Esophagus (tissue), 2 donors: ENCODE data around the gene FOXC2. TPM values are rescaled to one million over a fixed set of nuclear protein-coding genes. Genes with fewer than 3 reads are reported as not detected.

Experiments used
- H3K27ac ChIP-seq, 2 donors: one replicate each; pipeline ENCODE4 v1.5.1; 2013; ENCODE audit warnings: low read depth in 2 of 2, mild to moderate bottlenecking in 2 of 2, inconsistent platforms in 1 of 2, low read length in 1 of 2, moderate library complexity in 1 of 2
- H3K27me3 ChIP-seq, 2 donors: one replicate each; pipeline ENCODE4 v1.6.1; 2013; ENCODE audit warnings: low read length in 2 of 2, control low read depth in 1 of 2, mild to moderate bottlenecking in 1 of 2; ENCODE audit not compliant: insufficient read depth in 2 of 2, control insufficient read depth in 1 of 2
- H3K36me3 ChIP-seq, 2 donors: one replicate each; pipeline ENCODE4 v1.6.1; 2013; ENCODE audit warnings: low read length in 1 of 2; ENCODE audit not compliant: control insufficient read depth in 2 of 2, insufficient read depth in 2 of 2
- H3K4me1 ChIP-seq, 2 donors: one replicate each; pipeline ENCODE4 v1.6.1; 2013; ENCODE audit warnings: low read length in 1 of 2; ENCODE audit not compliant: control insufficient read depth in 2 of 2, insufficient read depth in 2 of 2
- H3K4me3 ChIP-seq, 2 donors: one replicate each; pipeline ENCODE4 v1.5.1; 2013; ENCODE audit warnings: low read length in 2 of 2, mild to moderate bottlenecking in 2 of 2, low read depth in 1 of 2, moderate library complexity in 1 of 2
- H3K9me3 ChIP-seq, 2 donors: one replicate each; pipeline ENCODE4 v1.6.1; 2013; ENCODE audit warnings: mild to moderate bottlenecking in 2 of 2, low read depth in 1 of 2, low read length in 1 of 2, moderate library complexity in 1 of 2; ENCODE audit not compliant: control insufficient read depth in 2 of 2, insufficient read depth in 1 of 2
- WGBS, 2 donors: extraction: QIAGEN DNeasy Blood & Tissue Kit; methylation state at CpG; one replicate each; pipeline ENCODE4 v1.1.7; 2013; 5-methylcytosine and 5-hydroxymethylcytosine counted together
- polyA plus RNA-seq, 2 donors: library from polyadenylated mRNA; stranded (reverse); fragments of 200-250 nt; gene quantifications; one replicate each; pipeline ENCODE4 v1.2.3, GENCODE V29; 2013
- donor health status: healthy with polysubstance abuse.
- donor health status: Bipolar disorder and iron deficiency.

Gene FOXC2
- polyA plus RNA-seq, 2 donors, result 0.10 to 0.18 TPM

DNA sequence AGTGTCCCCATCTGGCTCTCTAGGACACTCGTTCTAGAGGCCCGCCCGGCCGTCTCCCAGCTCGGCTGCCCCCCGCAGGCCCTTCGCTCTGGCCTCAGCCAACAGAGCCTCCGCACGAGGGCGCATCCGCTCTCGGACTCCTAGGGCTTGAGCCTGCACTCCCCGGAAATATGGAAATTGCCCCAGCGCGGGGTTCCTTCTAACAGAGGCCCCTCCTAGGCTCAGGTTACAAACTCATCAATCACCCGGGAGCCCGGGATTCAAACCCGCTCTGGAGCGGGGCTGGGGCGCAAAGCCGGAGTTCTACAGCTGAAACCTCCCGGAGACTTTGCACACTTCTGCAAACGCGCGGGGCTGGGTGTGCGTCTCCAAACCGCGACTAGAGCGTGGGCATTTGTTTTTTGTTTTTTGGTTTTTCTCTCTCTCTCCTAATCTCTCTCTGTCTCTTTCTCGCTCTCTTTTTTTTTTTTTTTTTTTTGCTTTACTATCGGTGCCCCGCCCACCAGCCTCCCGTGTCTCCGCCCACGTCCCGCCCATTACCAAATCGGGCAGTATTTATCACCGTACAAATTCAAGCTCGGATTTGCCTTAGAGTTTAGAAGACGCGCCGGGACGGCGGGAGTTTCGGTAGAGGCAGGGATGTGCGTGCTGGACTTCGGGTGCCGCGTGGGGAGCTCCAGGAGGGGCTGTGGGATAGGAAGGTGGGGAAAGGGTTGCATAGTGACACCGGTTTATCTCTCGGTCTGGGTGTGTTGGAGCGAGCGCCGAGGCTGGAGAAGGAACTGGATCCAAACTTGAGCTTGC is 9.3 kb downstream of the FOXC2 start:
- Histone ChIP-seq H3K36me3 (no peaks in the 10 kb centered on the region), H3K9me3 (no peaks in the 10 kb centered on the region), H3K4me1 (peaks cover 0 to 5% of the 10 kb centered on the region in 2 donors), H3K4me3 (peak overlapping the region in 1 of 2 donors; percentile 29), H3K27ac (no peak overlapping the region), H3K27me3 (peaks cover 4 to 14% of the 10 kb centered on the region in 2 donors)
- WGBS, 2 donors, result 1 to 2% methylated on average over 54 of the region's 54 CpGs

DNA sequence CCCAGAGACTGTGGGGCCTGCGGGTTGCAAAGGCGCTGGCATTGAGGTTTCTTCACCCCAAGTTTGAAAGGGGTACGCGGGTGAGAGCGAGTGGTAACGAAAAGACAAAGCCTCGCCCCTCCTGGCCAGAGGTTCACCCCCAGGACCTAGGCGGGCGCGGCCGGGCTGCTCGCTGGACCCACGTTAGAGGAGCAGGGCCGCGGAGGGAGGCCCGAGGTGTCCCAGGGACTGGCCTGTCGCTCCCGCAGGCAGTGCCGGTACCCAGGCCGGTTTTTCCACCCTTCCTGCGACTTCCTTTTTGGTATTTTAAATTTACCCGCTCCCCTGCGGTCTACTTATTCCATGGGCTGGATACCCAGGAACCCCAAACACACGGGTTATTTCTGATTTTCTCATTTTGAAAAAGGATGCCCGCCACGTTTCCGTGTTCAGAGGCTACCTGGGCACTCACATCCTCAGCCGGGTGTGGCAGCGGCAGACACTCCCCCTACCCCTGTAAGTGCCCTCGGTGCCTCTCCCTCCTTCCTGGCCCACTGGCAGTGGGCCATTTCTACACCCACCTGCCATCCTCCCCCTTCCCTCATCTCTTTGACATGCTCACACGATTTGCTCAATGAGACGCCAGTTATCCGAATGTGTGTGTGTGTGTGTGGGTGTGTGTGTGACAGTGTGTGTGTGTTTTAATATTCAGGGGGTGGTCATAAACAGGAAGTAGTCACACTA is 10.1 kb downstream of the FOXC2 start:
- WGBS, 2 donors, result 18 to 21% methylated on average over 26 to 33 of the region's 33 CpGs
- Histone ChIP-seq H3K4me3 (peak overlapping the region in 1 of 2 donors; percentile 29), H3K9me3 (no peaks in the 10 kb centered on the region), H3K36me3 (no peaks in the 10 kb centered on the region), H3K4me1 (peaks cover 0 to 5% of the 10 kb centered on the region in 2 donors), H3K27ac (no peak overlapping the region), H3K27me3 (peaks cover 2 to 13% of the 10 kb centered on the region in 2 donors)

DNA sequence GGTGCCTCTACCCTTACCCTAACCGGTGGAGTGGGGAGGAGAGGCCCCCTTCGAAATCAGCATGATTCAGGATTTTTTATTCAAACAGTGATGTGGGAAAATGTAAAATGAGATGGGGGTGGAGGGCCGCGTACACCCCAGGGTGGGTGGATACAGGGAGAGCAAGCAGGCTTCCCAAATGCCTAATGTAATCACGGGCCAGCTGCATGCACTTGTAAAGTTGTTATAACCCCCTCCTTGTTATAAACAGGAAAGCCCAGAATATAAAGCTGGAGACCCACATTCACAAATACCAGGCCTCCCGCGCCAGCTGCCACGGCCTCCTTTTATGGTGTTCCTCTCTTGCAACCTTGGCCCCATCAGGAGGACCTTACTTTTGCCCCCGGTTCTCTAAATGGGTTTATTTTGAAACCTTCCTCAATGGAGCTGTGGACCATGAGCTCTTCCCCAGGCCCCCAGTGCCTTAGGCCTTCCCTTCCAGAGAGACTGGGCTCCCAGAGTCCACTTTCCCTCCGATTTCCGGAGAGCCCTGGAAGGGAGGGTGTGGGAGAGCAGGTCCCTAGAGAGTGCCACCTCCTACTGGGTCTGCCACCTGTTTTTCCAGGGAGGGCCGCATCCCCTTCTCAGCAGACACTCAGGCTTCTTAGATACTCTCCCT is 10.8 kb downstream of the FOXC2 start:
- 56 to 64% methylated on average over 12 of the region's 12 CpGs for WGBS, 2 donors
- Histone ChIP-seq H3K36me3 (no peaks in the 10 kb centered on the region), H3K9me3 (no peaks in the 10 kb centered on the region), H3K27ac (no peak overlapping the region), H3K4me1 (peaks cover 0 to 5% of the 10 kb centered on the region in 2 donors), H3K27me3 (peaks cover 2 to 13% of the 10 kb centered on the region in 2 donors), H3K4me3 (no peak overlapping the region)

DNA sequence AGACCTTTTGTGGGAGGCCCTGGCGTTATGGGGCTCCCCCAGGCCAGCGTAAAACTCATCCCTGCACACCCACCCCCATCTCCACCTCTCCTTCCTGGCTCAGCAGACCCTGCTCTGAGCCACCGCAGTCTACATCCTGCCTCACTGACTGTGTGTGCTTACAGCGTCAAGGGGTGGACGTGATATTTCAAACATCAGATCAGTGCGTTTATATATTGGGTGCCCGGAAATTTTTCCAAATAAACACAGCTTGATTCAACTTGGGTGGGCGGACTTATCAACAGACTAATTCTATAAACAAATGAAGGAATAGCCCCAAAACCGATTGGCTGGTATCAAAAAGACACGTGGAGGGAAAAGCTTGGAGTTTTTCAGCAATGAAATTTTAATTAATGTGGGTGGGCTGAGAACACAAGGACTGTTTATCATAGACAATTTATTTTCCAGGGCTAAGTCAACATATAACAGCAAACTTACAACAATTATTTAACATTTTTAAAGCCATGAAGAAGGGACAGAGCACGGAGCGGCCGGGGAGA is 11.5 kb downstream of the FOXC2 start, which contains the start of gene FOXL1:
Gene FOXL1 (plus strand): TSS at position 489 of the 539 bp plus-strand sequence. CDS start 175 bp downstream, outside the sequence.
- H3K27ac ChIP-seq, result no peak within 1 kb of the TSS
- peaks cover 0 to 5% of the 10 kb centered on the region in 2 donors for H3K4me1 ChIP-seq
- H3K36me3 ChIP-seq, result no peaks in the 10 kb centered on the region
- no peaks in the 10 kb centered on the region for H3K9me3 ChIP-seq
- H3K27me3 ChIP-seq, result peaks cover 2 to 13% of the 10 kb centered on the region in 2 donors
- 48 to 68% methylated on average over 13 of the region's 13 CpGs for WGBS, 2 donors
- H3K4me3 ChIP-seq, result no peak within 1 kb of the TSS

DNA sequence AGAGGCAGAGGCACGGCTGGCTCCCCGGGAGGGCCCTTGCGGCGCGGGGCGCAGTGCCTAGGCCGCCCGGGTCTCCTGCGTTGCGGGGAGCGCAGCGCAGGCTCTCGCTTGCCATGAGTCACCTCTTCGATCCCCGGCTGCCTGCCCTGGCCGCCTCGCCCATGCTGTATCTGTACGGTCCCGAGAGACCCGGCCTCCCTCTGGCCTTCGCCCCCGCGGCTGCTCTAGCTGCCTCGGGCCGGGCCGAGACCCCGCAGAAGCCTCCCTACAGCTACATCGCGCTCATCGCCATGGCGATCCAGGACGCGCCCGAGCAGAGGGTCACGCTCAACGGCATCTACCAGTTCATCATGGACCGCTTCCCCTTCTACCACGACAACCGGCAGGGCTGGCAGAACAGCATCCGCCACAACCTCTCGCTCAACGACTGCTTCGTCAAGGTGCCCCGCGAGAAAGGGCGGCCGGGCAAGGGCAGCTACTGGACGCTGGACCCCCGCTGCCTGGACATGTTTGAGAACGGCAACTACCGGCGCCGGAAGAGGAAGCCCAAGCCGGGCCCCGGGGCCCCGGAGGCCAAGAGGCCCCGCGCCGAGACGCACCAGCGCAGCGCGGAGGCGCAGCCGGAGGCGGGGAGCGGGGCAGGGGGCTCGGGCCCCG is 12.1 kb downstream of the FOXC2 start:
- Histone ChIP-seq H3K4me1 (peaks cover 0 to 5% of the 10 kb centered on the region in 2 donors), H3K27me3 (peaks cover 2 to 13% of the 10 kb centered on the region in 2 donors), H3K36me3 (no peaks in the 10 kb centered on the region), H3K9me3 (no peaks in the 10 kb centered on the region), H3K27ac (no peak overlapping the region), H3K4me3 (no peak overlapping the region)
- WGBS, 2 donors, result 11 to 12% methylated on average over 63 to 69 of the region's 69 CpGs

DNA sequence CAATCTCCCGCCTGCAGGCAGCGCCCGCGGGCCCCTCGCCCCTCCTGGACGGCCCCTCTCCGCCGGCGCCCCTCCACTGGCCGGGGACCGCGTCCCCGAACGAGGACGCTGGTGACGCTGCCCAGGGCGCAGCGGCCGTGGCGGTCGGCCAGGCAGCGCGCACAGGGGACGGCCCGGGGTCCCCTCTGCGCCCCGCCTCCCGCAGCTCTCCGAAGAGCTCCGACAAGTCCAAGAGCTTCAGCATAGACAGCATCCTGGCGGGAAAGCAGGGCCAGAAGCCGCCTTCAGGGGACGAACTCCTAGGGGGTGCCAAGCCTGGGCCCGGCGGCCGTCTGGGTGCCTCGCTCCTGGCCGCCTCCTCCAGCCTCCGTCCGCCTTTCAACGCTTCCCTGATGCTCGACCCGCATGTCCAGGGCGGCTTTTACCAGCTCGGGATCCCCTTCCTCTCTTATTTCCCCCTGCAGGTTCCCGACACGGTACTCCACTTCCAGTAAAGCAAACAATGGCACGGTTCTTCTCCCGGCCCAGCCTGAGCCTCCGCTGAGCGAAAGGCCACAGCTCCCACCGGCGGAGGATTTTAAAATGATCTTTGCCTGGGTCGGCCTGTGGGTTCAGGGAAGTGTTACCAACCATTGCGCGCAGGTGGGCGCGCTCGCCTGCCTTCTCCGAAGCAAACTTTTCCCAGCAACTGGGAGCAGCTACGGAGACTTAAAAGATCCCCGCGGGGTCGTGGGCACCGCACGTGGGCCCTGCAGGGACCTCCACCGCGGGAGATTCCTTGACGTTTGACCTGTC is 12.8 kb downstream of the FOXC2 start:
- WGBS, 2 donors, result 14 to 20% methylated on average over 56 to 69 of the region's 69 CpGs
- H3K4me3 ChIP-seq, result no peak overlapping the region
- peaks cover 0 to 8% of the 10 kb centered on the region in 2 donors for H3K4me1 ChIP-seq
- H3K27me3 ChIP-seq, result peaks cover 2 to 13% of the 10 kb centered on the region in 2 donors
- H3K27ac ChIP-seq, result no peak overlapping the region
- no peaks in the 10 kb centered on the region for H3K9me3 ChIP-seq
- no peaks in the 10 kb centered on the region for H3K36me3 ChIP-seq

DNA sequence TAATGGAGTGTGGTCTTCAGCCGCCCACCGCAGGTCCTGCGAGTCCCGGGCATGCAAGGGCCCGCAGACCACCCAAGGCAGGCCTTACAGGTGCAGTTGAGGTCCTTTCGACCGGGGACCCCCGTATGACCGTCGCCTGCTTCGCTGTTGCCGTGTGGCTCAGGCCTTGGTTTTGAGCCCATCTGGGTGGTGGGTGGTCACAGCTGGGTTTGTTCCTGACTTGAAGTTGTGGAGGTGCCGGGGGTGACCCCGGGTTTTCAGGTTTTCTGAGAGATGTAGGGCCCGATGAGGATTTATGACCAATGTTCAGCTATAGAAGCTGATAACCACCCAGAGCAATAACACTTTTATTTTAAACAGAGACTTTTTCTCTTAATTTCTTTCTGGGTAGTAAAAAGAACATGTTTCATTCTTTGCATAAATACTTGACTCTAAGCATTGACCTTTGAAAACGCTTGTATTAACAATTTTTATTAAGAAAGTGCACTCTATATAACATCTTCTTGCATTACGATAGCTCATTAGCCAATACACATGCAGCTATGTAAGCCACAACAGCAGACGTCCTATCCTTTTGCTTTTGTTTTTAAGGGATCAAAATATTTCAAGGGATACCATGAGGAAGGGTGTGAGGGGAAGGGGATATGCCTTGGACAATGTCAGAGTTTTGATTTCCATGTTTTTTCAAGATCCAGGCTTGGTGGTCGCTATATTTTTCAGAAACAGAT is 13.6 kb downstream of the FOXC2 start:
- Histone ChIP-seq H3K4me1 (peaks cover 0 to 8% of the 10 kb centered on the region in 2 donors), H3K4me3 (no peak overlapping the region), H3K27ac (no peak overlapping the region), H3K9me3 (no peaks in the 10 kb centered on the region), H3K36me3 (no peaks in the 10 kb centered on the region), H3K27me3 (peaks cover 2 to 13% of the 10 kb centered on the region in 2 donors)
- WGBS, 2 donors, result 65 to 76% methylated on average over 19 of the region's 19 CpGs

DNA sequence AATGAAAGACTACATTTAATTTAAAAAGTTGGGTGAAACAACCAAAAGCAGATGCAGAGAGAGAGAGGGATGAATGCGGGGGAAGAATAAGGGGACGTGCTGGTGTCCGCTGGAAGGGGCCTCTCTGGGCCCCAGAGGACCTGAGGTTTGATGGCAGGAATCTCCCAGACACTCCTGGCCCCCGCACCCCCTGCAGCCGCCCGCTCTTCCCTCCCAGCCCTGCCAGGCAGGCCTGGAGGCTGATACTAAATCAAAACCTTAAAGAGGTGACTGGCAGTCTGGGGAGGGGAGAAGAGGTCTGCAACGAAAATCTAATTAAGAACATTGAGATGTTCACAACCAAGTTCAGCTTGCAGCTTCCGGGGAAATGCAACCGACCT is 14.2 kb downstream of the FOXC2 start:
- Histone ChIP-seq H3K4me3 (no peak overlapping the region), H3K27ac (no peak overlapping the region), H3K36me3 (no peaks in the 10 kb centered on the region), H3K27me3 (peaks cover 2 to 13% of the 10 kb centered on the region in 2 donors), H3K4me1 (peaks cover 0 to 8% of the 10 kb centered on the region in 2 donors), H3K9me3 (no peaks in the 10 kb centered on the region)
- WGBS, 2 donors, result 74 to 89% methylated on average over 9 of the region's 9 CpGs
